ENCODE data around the gene CCNJL. TPM values are rescaled to one million over a fixed set of nuclear protein-coding genes. Genes with fewer than 3 reads are reported as not detected.

The CCNJL gene
- total RNA-seq, 2 experiments from 2014 or later, result not detected

- H3K27ac Mint-ChIP-seq, result no peak overlapping the region
- DNase-seq, result no peak
- H3K36me3 Mint-ChIP-seq (ENCODE audit: low read depth), result no peaks in the 10 kb centered on the region
- H3K4me1 Mint-ChIP-seq, result no peaks in the 10 kb centered on the region
- H3K4me3 Mint-ChIP-seq, result no peak overlapping the region
- CTCF ChIA-PET, result no interaction called here
- POLR2A ChIA-PET, result no interaction called here
- no peaks in the 10 kb centered on the region for H3K9me3 Mint-ChIP-seq
- peaks cover 3% of the 10 kb centered on the region for H3K27me3 Mint-ChIP-seq
These were observed 31.8 kb downstream of the CCNJL start for GRCh38 chr5:160280384-160281095.

GRCh38 chr5:160278343-160278742, 34.0 kb downstream of the CCNJL start:
- H3K27ac Mint-ChIP-seq, result no peak overlapping the region
- H3K36me3 Mint-ChIP-seq (ENCODE audit: low read depth), result no peaks in the 10 kb centered on the region
- H3K27me3 Mint-ChIP-seq, result no peaks in the 10 kb centered on the region
- no peaks in the 10 kb centered on the region for H3K4me1 Mint-ChIP-seq
- no peaks in the 10 kb centered on the region for H3K9me3 Mint-ChIP-seq
- CTCF ChIA-PET, result no interaction called here
- H3K4me3 Mint-ChIP-seq, result no peak overlapping the region
- POLR2A ChIA-PET, result no interaction called here
- no peak for DNase-seq

- POLR2A ChIA-PET, result no interaction called here
These were observed 37.9 kb downstream of the CCNJL start for GRCh38 chr5:160274483-160274931.

GRCh38 chr5:160272889-160273288, 39.5 kb downstream of the CCNJL start:
- Mint-ChIP-seq H3K27ac (no peak overlapping the region), H3K27me3 (no peaks in the 10 kb centered on the region), H3K4me3 (no peak overlapping the region), H3K36me3 (ENCODE audit: low read depth) (no peaks in the 10 kb centered on the region), H3K9me3 (no peaks in the 10 kb centered on the region), H3K4me1 (peaks cover 4% of the 10 kb centered on the region)
- ChIA-PET POLR2A (no interaction called here), CTCF (no interaction called here)
- DNase-seq, result no peak

More at GRCh38 chr5:160274483-160274931, 37.9 kb downstream of the CCNJL start:
- H3K4me1 Mint-ChIP-seq, result peaks cover 4% of the 10 kb centered on the region
- H3K27ac Mint-ChIP-seq, result peak overlapping the region; percentile 61
- no peaks in the 10 kb centered on the region for H3K9me3 Mint-ChIP-seq
- H3K36me3 Mint-ChIP-seq (ENCODE audit: low read depth), result no peaks in the 10 kb centered on the region
- H3K27me3 Mint-ChIP-seq, result no peaks in the 10 kb centered on the region
- no peak for DNase-seq
- CTCF ChIA-PET, result interaction anchor here (0.6 to 0.7 kb wide), 2 partner anchors 13 to 104 kb away, joined by 3 to 6 read pairs; no protein-coding TSS in a partner anchor
- H3K4me3 Mint-ChIP-seq, result no peak overlapping the region

- Mint-ChIP-seq H3K9me3 (no peaks in the 10 kb centered on the region), H3K4me1 (peaks cover 4% of the 10 kb centered on the region), H3K27ac (no peak overlapping the region), H3K27me3 (no peaks in the 10 kb centered on the region), H3K36me3 (ENCODE audit: low read depth) (no peaks in the 10 kb centered on the region), H3K4me3 (no peak overlapping the region)
- DNase-seq, result no peak
- CTCF ChIA-PET, result no interaction called here
- POLR2A ChIA-PET, result no interaction called here
These were observed 40.1 kb downstream of the CCNJL start for GRCh38 chr5:160272264-160272663.

- H3K9me3 Mint-ChIP-seq, result no peaks in the 10 kb centered on the region
- peaks cover 4% of the 10 kb centered on the region for H3K4me1 Mint-ChIP-seq
- CTCF ChIA-PET, result no interaction called here
- H3K27me3 Mint-ChIP-seq, result no peaks in the 10 kb centered on the region
- no peak overlapping the region for H3K4me3 Mint-ChIP-seq
- H3K27ac Mint-ChIP-seq, result no peak overlapping the region
- no peak for DNase-seq
- H3K36me3 Mint-ChIP-seq (ENCODE audit: low read depth), result no peaks in the 10 kb centered on the region
- POLR2A ChIA-PET, result no interaction called here
These were observed 40.5 kb downstream of the CCNJL start for GRCh38 chr5:160271836-160272235.

- POLR2A ChIA-PET, result no interaction called here
- peaks cover 4% of the 10 kb centered on the region for H3K4me1 Mint-ChIP-seq
- H3K4me3 Mint-ChIP-seq, result no peak overlapping the region
- no peaks in the 10 kb centered on the region for H3K9me3 Mint-ChIP-seq
- H3K27me3 Mint-ChIP-seq, result no peaks in the 10 kb centered on the region
- no peak for DNase-seq
- no peak overlapping the region for H3K27ac Mint-ChIP-seq
- H3K36me3 Mint-ChIP-seq (ENCODE audit: low read depth), result no peaks in the 10 kb centered on the region
- CTCF ChIA-PET, result no interaction called here
These were observed 41.0 kb downstream of the CCNJL start for GRCh38 chr5:160271396-160271795.

GRCh38 chr5:160270704-160271103, 41.7 kb downstream of the CCNJL start:
- CTCF ChIA-PET, result no interaction called here
- H3K36me3 Mint-ChIP-seq (ENCODE audit: low read depth), result no peaks in the 10 kb centered on the region

GRCh38 chr5:160269017-160269416, 43.3 kb downstream of the CCNJL start:
- Mint-ChIP-seq H3K4me3 (no peak overlapping the region), H3K27me3 (no peaks in the 10 kb centered on the region), H3K9me3 (no peaks in the 10 kb centered on the region), H3K4me1 (peaks cover 4% of the 10 kb centered on the region), H3K27ac (no peak overlapping the region), H3K36me3 (ENCODE audit: low read depth) (no peaks in the 10 kb centered on the region)
- ChIA-PET CTCF (interaction anchor here (1.3 kb wide), 1 partner anchor 16 kb away, joined by 4 read pairs; no protein-coding TSS in a partner anchor), POLR2A (interaction anchor here (0.6 kb wide), 1 partner anchor 128 kb away, joined by 3 read pairs; no protein-coding TSS in a partner anchor)
- DNase-seq, result no peak

More at GRCh38 chr5:160270704-160271103, 41.7 kb downstream of the CCNJL start:
- Mint-ChIP-seq H3K27me3 (no peaks in the 10 kb centered on the region), H3K9me3 (no peaks in the 10 kb centered on the region), H3K4me3 (no peak overlapping the region), H3K4me1 (peaks cover 4% of the 10 kb centered on the region), H3K27ac (no peak overlapping the region)
- POLR2A ChIA-PET, result no interaction called here
- DNase-seq, result no peak

GRCh38 chr5:160268121-160268520, 44.2 kb downstream of the CCNJL start:
- Mint-ChIP-seq H3K4me1 (peaks cover 4% of the 10 kb centered on the region), H3K36me3 (ENCODE audit: low read depth) (no peaks in the 10 kb centered on the region), H3K4me3 (no peak overlapping the region), H3K27me3 (no peaks in the 10 kb centered on the region), H3K27ac (no peak overlapping the region), H3K9me3 (no peaks in the 10 kb centered on the region)
- DNase-seq, result no peak
- CTCF ChIA-PET, result interaction anchor here (1.3 kb wide), 1 partner anchor 17 kb away, joined by 4 read pairs; no protein-coding TSS in a partner anchor
- POLR2A ChIA-PET, result no interaction called here

GRCh38 chr5:160266752-160267345, 45.5 kb downstream of the CCNJL start:
- DNase-seq, result no peak
- CTCF ChIA-PET, result interaction anchor here (1.3 kb wide), 1 partner anchor 17 kb away, joined by 3 read pairs; no protein-coding TSS in a partner anchor
- Mint-ChIP-seq H3K27me3 (no peaks in the 10 kb centered on the region), H3K36me3 (ENCODE audit: low read depth) (no peaks in the 10 kb centered on the region), H3K27ac (no peak overlapping the region), H3K4me1 (peaks cover 4% of the 10 kb centered on the region), H3K9me3 (no peaks in the 10 kb centered on the region), H3K4me3 (no peak overlapping the region)
- POLR2A ChIA-PET, result no interaction called here

- peaks cover 1% of the 10 kb centered on the region for H3K4me1 Mint-ChIP-seq
- H3K9me3 Mint-ChIP-seq, result no peaks in the 10 kb centered on the region
- POLR2A ChIA-PET, result no interaction called here
- no peaks in the 10 kb centered on the region for H3K27me3 Mint-ChIP-seq
- no peak for DNase-seq
- CTCF ChIA-PET, result no interaction called here
- no peaks in the 10 kb centered on the region for H3K36me3 Mint-ChIP-seq (ENCODE audit: low read depth)
- H3K27ac Mint-ChIP-seq, result no peak overlapping the region
- no peak overlapping the region for H3K4me3 Mint-ChIP-seq
These were observed 46.3 kb downstream of the CCNJL start for GRCh38 chr5:160266044-160266443.

GRCh38 chr5:160263326-160263855, 49.0 kb downstream of the CCNJL start:
- no peak for DNase-seq
- Mint-ChIP-seq H3K4me1 (no peaks in the 10 kb centered on the region), H3K27me3 (no peaks in the 10 kb centered on the region), H3K36me3 (ENCODE audit: low read depth) (no peaks in the 10 kb centered on the region), H3K4me3 (no peak overlapping the region), H3K9me3 (no peaks in the 10 kb centered on the region), H3K27ac (no peak overlapping the region)
- POLR2A ChIA-PET, result no interaction called here
- CTCF ChIA-PET, result no interaction called here
